ENCODE data around the gene HOXC9. TPM values are rescaled to one million over a fixed set of nuclear protein-coding genes. Genes with fewer than 3 reads are reported as not detected.
A peak's percentile ranks its signal among the peaks of the same experiment; 100 is the strongest.

The HOXC9 gene
- total and polyA plus RNA-seq, 8 donors, result 0.08 TPM; not detected in 7

DNA sequence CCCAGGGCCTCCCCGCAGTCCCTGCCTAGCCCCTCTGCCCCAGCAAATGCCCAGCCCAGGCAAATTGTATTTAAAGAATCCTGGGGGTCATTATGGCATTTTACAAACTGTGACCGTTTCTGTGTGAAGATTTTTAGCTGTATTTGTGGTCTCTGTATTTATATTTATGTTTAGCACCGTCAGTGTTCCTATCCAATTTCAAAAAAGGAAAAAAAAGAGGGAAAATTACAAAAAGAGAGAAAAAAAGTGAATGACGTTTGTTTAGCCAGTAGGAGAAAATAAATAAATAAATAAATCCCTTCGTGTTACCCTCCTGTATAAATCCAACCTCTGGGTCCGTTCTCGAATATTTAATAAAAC is 30.5 kb downstream of the HOXC9 start:
- TF ChIP-seq POLR2A (IDR thresholded peaks at IDR 0.05) (no peak), POLR2AphosphoS5 (IDR thresholded peaks at IDR 0.05) (no peak), EP300 (IDR thresholded peaks at IDR 0.05) (no peak)
- TF ChIP-seq, protein P1, sequence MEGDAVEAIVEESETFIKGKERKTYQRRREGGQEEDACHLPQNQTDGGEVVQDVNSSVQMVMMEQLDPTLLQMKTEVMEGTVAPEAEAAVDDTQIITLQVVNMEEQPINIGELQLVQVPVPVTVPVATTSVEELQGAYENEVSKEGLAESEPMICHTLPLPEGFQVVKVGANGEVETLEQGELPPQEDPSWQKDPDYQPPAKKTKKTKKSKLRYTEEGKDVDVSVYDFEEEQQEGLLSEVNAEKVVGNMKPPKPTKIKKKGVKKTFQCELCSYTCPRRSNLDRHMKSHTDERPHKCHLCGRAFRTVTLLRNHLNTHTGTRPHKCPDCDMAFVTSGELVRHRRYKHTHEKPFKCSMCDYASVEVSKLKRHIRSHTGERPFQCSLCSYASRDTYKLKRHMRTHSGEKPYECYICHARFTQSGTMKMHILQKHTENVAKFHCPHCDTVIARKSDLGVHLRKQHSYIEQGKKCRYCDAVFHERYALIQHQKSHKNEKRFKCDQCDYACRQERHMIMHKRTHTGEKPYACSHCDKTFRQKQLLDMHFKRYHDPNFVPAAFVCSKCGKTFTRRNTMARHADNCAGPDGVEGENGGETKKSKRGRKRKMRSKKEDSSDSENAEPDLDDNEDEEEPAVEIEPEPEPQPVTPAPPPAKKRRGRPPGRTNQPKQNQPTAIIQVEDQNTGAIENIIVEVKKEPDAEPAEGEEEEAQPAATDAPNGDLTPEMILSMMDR (IDR thresholded peaks at IDR 0.05), result no peak
- peak overlapping the region in 2 of 5 donors; percentile 41 to 82 for H3K27ac ChIP-seq
- 43 to 72% (median 57%) methylated on average over 7 of the region's 7 CpGs for WGBS, 5 donors
- H3K36me3 ChIP-seq, result no peaks in the 10 kb centered on the region
- no peak for DNase-seq
- H3K27me3 ChIP-seq, result peaks cover 3 to 100% (median 89%) of the 10 kb centered on the region in 3 donors
- H3K4me3 ChIP-seq, result peak overlapping the region in 2 of 4 donors; percentile 6 to 35
- H3K4me1 ChIP-seq, result peaks cover 6 to 53% (median 31%) of the 10 kb centered on the region in 4 donors
- intact Hi-C loops (cut with DNase I; ENCODE audit: low total_unique reads), result no loop called here
- no peaks in the 10 kb centered on the region for H3K9me3 ChIP-seq

DNA sequence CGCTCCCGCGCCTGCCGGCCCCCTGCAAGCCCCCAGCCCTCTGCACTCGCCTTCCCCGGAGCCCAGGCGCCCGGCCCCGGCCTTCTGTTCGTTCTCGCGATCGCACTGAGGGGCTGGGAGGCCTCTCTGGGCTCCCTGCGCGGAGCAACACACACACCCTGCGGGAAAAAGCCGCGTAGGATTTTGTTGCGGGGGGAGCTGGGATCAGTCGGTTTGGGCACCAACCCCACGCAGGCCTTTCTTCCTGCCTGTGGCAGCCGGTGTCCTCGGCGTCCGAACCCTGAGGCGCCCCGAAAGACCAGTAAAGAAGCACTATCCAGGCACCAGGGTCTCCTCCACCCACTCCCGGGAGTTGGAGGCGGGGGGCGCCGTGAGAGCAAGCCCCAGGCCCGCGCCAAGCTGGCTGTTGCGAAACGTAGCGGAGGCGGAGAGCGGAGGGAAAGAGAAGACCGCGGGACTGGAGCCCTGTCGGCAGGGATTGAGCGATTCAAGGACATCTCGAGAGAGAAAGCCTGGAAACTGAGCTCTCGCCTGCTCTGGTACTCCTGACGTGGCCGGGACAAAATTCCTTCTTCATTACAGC is 31.0 kb downstream of the HOXC9 start:
- intact Hi-C loops (cut with DNase I; ENCODE audit: low total_unique reads), result no loop called here
- peak overlapping the region in 3 of 4 donors; percentile 6 to 27 (median 15) for H3K4me3 ChIP-seq
- WGBS, 5 donors, result 36 to 53% (median 38%) methylated on average over 36 to 46 of the region's 46 CpGs
- no peaks in the 10 kb centered on the region for H3K9me3 ChIP-seq
- H3K27me3 ChIP-seq, result peaks cover 3 to 100% (median 85%) of the 10 kb centered on the region in 3 donors
- no peaks in the 10 kb centered on the region for H3K36me3 ChIP-seq
- peak in 1 of 2 donors; percentile 72 for DNase-seq
- H3K4me1 ChIP-seq, result peaks cover 6 to 53% (median 31%) of the 10 kb centered on the region in 4 donors
- peak overlapping the region in 3 of 5 donors; percentile 2 to 82 (median 41) for H3K27ac ChIP-seq
- TF ChIP-seq POLR2A (IDR thresholded peaks at IDR 0.05) (no peak), POLR2AphosphoS5 (IDR thresholded peaks at IDR 0.05) (no peak), EP300 (IDR thresholded peaks at IDR 0.05) (no peak)
- TF ChIP-seq, protein P1 (IDR thresholded peaks at IDR 0.05), result no peak

DNA sequence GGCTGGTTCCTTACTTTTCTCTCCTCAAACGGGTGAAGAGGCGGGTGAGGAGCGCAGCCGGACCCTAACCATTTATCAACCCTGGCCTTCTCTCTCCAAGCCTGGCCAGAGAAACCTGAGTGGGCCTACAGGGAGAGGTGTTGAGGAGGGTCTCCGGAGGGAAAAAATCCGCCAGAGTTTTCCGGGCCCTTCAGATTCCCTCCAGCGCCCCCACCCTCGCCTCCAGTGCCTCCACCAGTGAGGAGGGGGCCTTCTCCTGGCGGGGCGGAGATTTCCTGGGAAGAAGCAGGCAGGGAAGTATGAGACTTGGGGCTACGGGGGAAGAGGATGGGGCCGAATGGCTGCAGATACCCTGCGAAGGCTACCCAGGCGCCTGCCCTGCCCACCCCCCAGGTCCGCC is 31.5 kb downstream of the HOXC9 start:
- no peak for DNase-seq
- 65 to 78% (median 69%) methylated on average over 15 to 16 of the region's 16 CpGs for WGBS, 5 donors
- H3K27me3 ChIP-seq, result peaks cover 0 to 100% (median 80%) of the 10 kb centered on the region in 3 donors

DNA sequence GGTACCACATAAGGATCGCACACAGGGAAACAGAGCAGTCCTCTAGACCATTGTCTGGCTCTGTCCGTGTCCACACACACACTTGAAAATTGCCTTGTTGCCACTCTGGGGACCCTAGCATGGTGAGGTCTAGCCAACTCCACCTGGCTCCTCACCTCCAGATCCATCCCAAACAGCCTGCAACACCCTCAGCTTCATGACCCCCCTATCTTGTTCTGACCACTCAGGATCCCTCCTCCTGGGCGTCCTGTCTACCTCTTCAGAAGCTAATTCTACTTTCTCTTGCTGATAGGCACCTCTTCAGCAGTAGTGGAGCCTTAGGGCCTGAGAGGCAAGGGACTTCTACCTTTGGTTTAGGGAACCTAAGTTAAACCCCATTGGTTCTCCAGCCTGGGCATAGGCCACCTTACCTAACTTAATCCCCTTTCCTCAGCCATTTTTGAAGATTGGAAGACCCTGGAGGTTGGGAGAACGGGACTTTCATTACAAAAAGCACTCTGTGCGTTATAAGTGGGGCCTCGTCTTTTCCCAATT is 32.2 kb downstream of the HOXC9 start:
- Histone ChIP-seq H3K4me1 (peaks cover 6 to 63% (median 34%) of the 10 kb centered on the region in 4 donors), H3K27ac (peak overlapping the region in 1 of 5 donors; percentile 82), H3K27me3 (peaks cover 0 to 100% (median 74%) of the 10 kb centered on the region in 3 donors), H3K4me3 (peak overlapping the region in 1 of 4 donors; percentile 27), H3K36me3 (no peaks in the 10 kb centered on the region), H3K9me3 (no peaks in the 10 kb centered on the region)
- TF ChIP-seq, protein P1 (IDR thresholded peaks at IDR 0.05), result no peak
- TF ChIP-seq EP300 (IDR thresholded peaks at IDR 0.05), result no peak
- no peak for TF ChIP-seq POLR2AphosphoS5 (IDR thresholded peaks at IDR 0.05)
- TF ChIP-seq POLR2A (IDR thresholded peaks at IDR 0.05), result no peak
- WGBS, 5 donors, result 44 to 49% (median 46%) methylated on average over 6 of the region's 6 CpGs
- intact Hi-C loops (cut with DNase I; ENCODE audit: low total_unique reads), result no loop called here
- DNase-seq, result no peak

More for the DNA sequence above, 31.5 kb downstream of the HOXC9 start:
- Histone ChIP-seq H3K9me3 (no peaks in the 10 kb centered on the region), H3K36me3 (no peaks in the 10 kb centered on the region), H3K4me3 (peak overlapping the region in 2 of 4 donors; percentile 15 to 27), H3K4me1 (peaks cover 6 to 56% (median 31%) of the 10 kb centered on the region in 4 donors), H3K27ac (peak overlapping the region in 3 of 5 donors; percentile 2 to 82 (median 41))
- intact Hi-C loops (cut with DNase I; ENCODE audit: low total_unique reads), result no loop called here
- TF ChIP-seq EP300 (IDR thresholded peaks at IDR 0.05), result no peak

Data from stomach (tissue), 9 donors.